Stomach (tissue), 9 donors: ENCODE results near the gene SKP1. TPM values are rescaled to one million over a fixed set of nuclear protein-coding genes. Genes with fewer than 3 reads are reported as not detected.

Source experiments
- DNase-seq, 2 donors: peaks; one replicate each; pipeline versions ENCODE4 v3.0.0 to v3.0.0-alpha.2; 2013 to 2019
- H3K27ac ChIP-seq, 5 donors: fragments of 200-600 bp in 4 of 5; sonication (generic) in 4 of 5; one replicate each; pipeline ENCODE4 v1.5.1; 2013 to 2019; ENCODE audit warnings: mild to moderate bottlenecking in 1 of 5, moderate library complexity in 1 of 5
- H3K27me3 ChIP-seq, 3 donors: fragments of 200-600 bp; sonication (generic); one replicate each; pipeline ENCODE4 v1.5.1; 2017 to 2019; ENCODE audit warnings: mixed run types in 1 of 3
- H3K36me3 ChIP-seq, 4 donors: fragments of 200-600 bp; sonication (generic); 1 replicate in 3 of 4; 2 replicates in 1 of 4; pipeline ENCODE4 v1.5.1; 2016 to 2019
- H3K4me1 ChIP-seq, 4 donors: fragments of 200-600 bp; sonication (generic); one replicate each; pipeline ENCODE4 v1.5.1; 2016 to 2019
- H3K4me3 ChIP-seq, 4 donors: fragments of 200-600 bp; sonication (generic) in 3 of 4; one replicate each; pipeline ENCODE4 v1.5.1; 2016 to 2019; ENCODE audit warnings: mild to moderate bottlenecking in 1 of 4
- H3K9me3 ChIP-seq, 4 donors: fragments of 200-600 bp; sonication (generic); one replicate each; pipeline ENCODE4 v1.5.1; 2016 to 2019
- CTCF ChIP-seq, 7 experiments: fragments of 450-650 bp in 4 of 7; fragments of 200-600 bp in 3 of 7; sonication (generic) in 3 of 7; IDR thresholded peaks; one replicate each; pipeline ENCODE4 v1.5.1; 2016 to 2019; ENCODE audit warnings: antibody characterized with exemption in 7 of 7, control low read depth in 2 of 7, mild to moderate bottlenecking in 1 of 7
- EP300 ChIP-seq: sonication (generic); formaldehyde crosslinking; IDR thresholded peaks from one replicate; pipeline ENCODE4 v1.6.1; 2017; ENCODE audit warnings: antibody characterized with exemption
- POLR2A ChIP-seq, 4 donors: fragments of 450-650 bp; IDR thresholded peaks; one replicate each; pipeline ENCODE4 v1.6.1; 2016; ENCODE audit warnings: antibody characterized with exemption in 4 of 4, control low read depth in 2 of 4, mild to moderate bottlenecking in 1 of 4, moderate library complexity in 1 of 4
- POLR2AphosphoS5 ChIP-seq, 3 donors: sonication (generic); formaldehyde crosslinking; IDR thresholded peaks; one replicate each; pipeline ENCODE4 v1.6.1; 2016; ENCODE audit warnings: antibody characterized with exemption in 3 of 3
- WGBS, 5 donors: extraction: QIAGEN DNeasy Blood & Tissue Kit in 3 of 5; methylation state at CpG; one replicate each; pipeline versions ENCODE4 v1.1.5 to v1.1.7; 2013 to 2018; 5-methylcytosine and 5-hydroxymethylcytosine counted together
- intact Hi-C: fragments of 100-400 bp; cut with DNase I; formaldehyde crosslinking; loops from one replicate; pipeline ENCODE4 v1.15.1; 2023; ENCODE audit warnings: low total_unique reads
- polyA plus RNA-seq, 3 donors: library from polyadenylated mRNA; stranded (reverse); fragments of 200-250 nt; gene quantifications; one replicate each; pipeline ENCODE4 v1.2.3, GENCODE V29; 2013
- total RNA-seq, 5 donors: library from RNA; depleted of rRNA; stranded (reverse); fragments of >200 nt; gene quantifications; one replicate each; pipeline versions ENCODE4 v1.1.0 to v1.2.3, GENCODE V29; 2014 to 2016
- donor health status: healthy with polysubstance abuse.
- donor health status: Bipolar disorder and iron deficiency.
- donor health status: healthy.

Gene SKP1
- total and polyA plus RNA-seq, 8 donors = 18.1 to 590 (median 162) TPM

DNA sequence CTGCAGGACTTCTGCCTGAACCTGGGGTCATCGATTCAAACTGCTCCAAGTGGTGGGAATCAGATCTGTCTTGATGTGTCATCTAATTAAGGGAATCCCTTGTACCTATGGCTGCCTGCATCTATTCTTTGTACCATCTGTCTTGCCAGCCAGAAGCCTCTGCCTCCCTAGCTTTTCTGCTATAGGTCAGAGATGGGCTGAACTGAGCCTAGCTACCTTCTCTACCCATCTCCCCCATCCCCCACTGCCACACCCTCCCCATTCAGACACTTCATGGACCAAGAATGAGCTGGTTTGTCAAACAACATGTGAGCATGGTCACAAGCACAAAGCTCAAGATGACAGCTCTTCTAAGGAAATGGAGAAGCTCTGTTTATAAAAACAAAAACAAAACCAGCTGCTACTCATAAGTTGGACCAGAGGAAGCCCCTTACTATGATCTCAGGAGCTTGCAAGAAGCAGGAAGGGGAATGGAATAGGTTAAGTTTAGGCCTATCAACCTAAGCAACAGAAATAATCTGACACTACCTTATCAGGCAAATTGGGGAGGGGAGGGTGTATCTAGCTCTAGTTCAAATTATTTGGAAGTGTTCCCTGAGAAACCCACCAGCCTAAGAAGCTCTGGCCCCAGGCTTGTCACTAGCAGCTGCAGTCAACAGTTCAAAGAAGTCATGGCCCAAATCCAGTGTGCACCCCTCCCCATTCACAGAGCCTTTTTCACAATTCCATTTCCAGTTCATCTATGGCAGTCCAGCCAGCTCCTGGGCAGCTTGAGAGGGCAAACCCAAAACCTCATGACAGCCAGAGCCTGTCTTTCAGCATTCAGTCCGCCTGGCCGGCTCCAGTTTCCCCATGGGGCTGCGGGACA, 29.9 kb downstream of the SKP1 start:
- 76 to 86% (median 81%) methylated on average over 4 of the region's 4 CpGs for WGBS, 5 donors
- TF ChIP-seq POLR2A (IDR thresholded peaks at IDR 0.05) = no peak
- TF ChIP-seq CTCF (IDR thresholded peaks at IDR 0.05) = no peak
- no peak for TF ChIP-seq POLR2AphosphoS5 (IDR thresholded peaks at IDR 0.05)
- no peak for TF ChIP-seq EP300
- H3K36me3 ChIP-seq = peaks cover 24 to 97% (median 92%) of the 10 kb centered on the region in 4 donors
- DNase-seq = peak in 1 of 2 donors; percentile 23
- no peaks in the 10 kb centered on the region for H3K27me3 ChIP-seq
- no peak overlapping the region for H3K27ac ChIP-seq
- intact Hi-C loops = no loop called here
- H3K4me1 ChIP-seq = peaks cover 7 to 67% (median 49%) of the 10 kb centered on the region in 4 donors
- no peak overlapping the region for H3K4me3 ChIP-seq
- no peaks in the 10 kb centered on the region for H3K9me3 ChIP-seq

- Histone ChIP-seq H3K4me1 (peaks cover 4 to 64% (median 46%) of the 10 kb centered on the region in 4 donors), H3K36me3 (peaks cover 18 to 95% (median 91%) of the 10 kb centered on the region in 4 donors), H3K4me3 (no peak overlapping the region), H3K27ac (no peak overlapping the region), H3K27me3 (no peaks in the 10 kb centered on the region), H3K9me3 (no peaks in the 10 kb centered on the region)
- WGBS, 5 donors = 90 to 94% (median 90%) methylated on average over 12 to 13 of the region's 13 CpGs
- peak; percentile 84 to 86 for DNase-seq
- peak in 1 of 3 donors; percentile 27 for TF ChIP-seq POLR2AphosphoS5 (IDR thresholded peaks at IDR 0.05)
- TF ChIP-seq EP300 = no peak
- peak in 6 of 7 experiments; percentile 45 to 98 (median 94) for TF ChIP-seq CTCF (IDR thresholded peaks at IDR 0.05)
- TF ChIP-seq POLR2A (IDR thresholded peaks at IDR 0.05) = no peak
- intact Hi-C loops = no loop called here
Measured at GRCh38 chr5:134145779-134146581, 30.8 kb downstream of the SKP1 start.

DNA sequence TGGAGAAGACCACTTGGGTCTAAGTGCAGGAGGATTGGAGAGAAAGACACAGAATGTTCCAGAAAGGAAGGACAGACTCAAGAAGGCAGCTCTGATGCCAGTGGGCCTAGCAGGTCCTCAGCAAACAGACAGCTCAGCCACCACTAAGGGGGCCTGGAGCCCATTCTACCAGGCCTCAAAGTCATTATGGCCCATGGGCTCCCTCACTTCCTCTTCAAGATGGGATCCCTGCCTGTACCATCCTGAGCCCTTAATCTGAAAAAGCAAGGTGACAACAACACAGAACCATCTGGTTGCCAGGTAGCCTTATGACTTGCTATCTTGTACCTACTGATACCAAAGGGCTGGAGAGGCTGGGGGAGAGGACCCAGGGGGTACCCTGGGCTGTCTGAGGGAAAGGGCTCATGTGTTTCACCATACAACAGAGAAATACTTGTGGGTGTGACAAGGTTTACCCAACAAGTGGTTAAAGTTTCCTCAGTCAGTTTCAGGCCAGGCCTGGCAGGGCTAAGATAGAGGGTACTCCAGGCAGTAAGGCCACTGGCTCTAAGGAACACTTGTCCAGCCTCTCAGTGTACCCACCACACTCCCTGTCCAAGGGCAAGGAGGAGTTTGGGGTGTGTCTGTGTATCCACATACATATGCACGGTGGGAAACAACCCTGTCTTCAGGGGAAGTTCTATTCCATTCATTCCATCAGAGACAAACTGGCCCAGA, 31.6 kb downstream of the SKP1 start:
- Histone ChIP-seq H3K9me3 (no peaks in the 10 kb centered on the region), H3K4me3 (no peak overlapping the region), H3K4me1 (peaks cover 0 to 64% (median 44%) of the 10 kb centered on the region in 4 donors), H3K27ac (no peak overlapping the region), H3K36me3 (peaks cover 13 to 93% (median 89%) of the 10 kb centered on the region in 4 donors), H3K27me3 (no peaks in the 10 kb centered on the region)
- intact Hi-C loops = no loop called here
- 23 to 63% (median 42%) methylated on average over 1 of the region's 1 CpG for WGBS, 5 donors
- DNase-seq = peak in 1 of 2 donors; percentile 4
- TF ChIP-seq POLR2A (IDR thresholded peaks at IDR 0.05) (no peak), CTCF (IDR thresholded peaks at IDR 0.05) (no peak), POLR2AphosphoS5 (IDR thresholded peaks at IDR 0.05) (no peak), EP300 (no peak)
